Aorta (tissue), 5 donors: ENCODE data around the gene TUBB1. TPM values are rescaled to one million over a fixed set of nuclear protein-coding genes. Genes with fewer than 3 reads are reported as not detected.

Experiments
- ATAC-seq: fragments of 200-7000 bp; cut with Tn5 transposase; one replicate; pipeline ENCODE4 v1.9.1; 2022; ENCODE audit warnings: moderate library complexity; ENCODE audit not compliant: low FRiP score
- DNase-seq, 2 donors: peaks; one replicate each; pipeline ENCODE4 v3.0.0-alpha.2; 2020
- H3K27ac ChIP-seq, 2 donors: one replicate each; pipeline ENCODE4 v1.5.1; 2013; ENCODE audit warnings: low read length in 2 of 2, mild to moderate bottlenecking in 2 of 2, moderate library complexity in 2 of 2, control low read depth in 1 of 2, inconsistent platforms in 1 of 2, low read depth in 1 of 2
- H3K27me3 ChIP-seq, 2 donors: one replicate each; pipeline ENCODE4 v1.6.1; 2013; ENCODE audit warnings: control low read depth in 1 of 2, low read length in 1 of 2, mild to moderate bottlenecking in 1 of 2, moderate library complexity in 1 of 2; ENCODE audit not compliant: insufficient read depth in 2 of 2, control insufficient read depth in 1 of 2
- H3K36me3 ChIP-seq, 2 donors: one replicate each; pipeline ENCODE4 v1.6.1; 2013; ENCODE audit warnings: control low read depth in 1 of 2, low read length in 1 of 2, mild to moderate bottlenecking in 1 of 2; ENCODE audit not compliant: insufficient read depth in 2 of 2, control insufficient read depth in 1 of 2
- H3K4me1 ChIP-seq, 2 donors: one replicate each; pipeline ENCODE4 v1.6.1; 2013; ENCODE audit warnings: low read length in 2 of 2, control low read depth in 1 of 2, mild to moderate bottlenecking in 1 of 2, moderate library complexity in 1 of 2; ENCODE audit not compliant: insufficient read depth in 2 of 2, control insufficient read depth in 1 of 2
- H3K4me3 ChIP-seq, 2 donors: one replicate each; pipeline ENCODE4 v1.5.1; 2013; ENCODE audit warnings: low read length in 2 of 2, control low read depth in 1 of 2, mild to moderate bottlenecking in 1 of 2
- H3K9me3 ChIP-seq: one replicate; pipeline ENCODE4 v1.6.1; 2013; ENCODE audit warnings: mild to moderate bottlenecking, low read length; ENCODE audit not compliant: control insufficient read depth
- WGBS, 2 donors: extraction: QIAGEN DNeasy Blood & Tissue Kit; methylation state at CpG; one replicate each; pipeline ENCODE4 v1.1.7; 2013; 5-methylcytosine and 5-hydroxymethylcytosine counted together
- intact Hi-C, 2 donors: fragments of 100-400 bp; cut with DNase I; formaldehyde crosslinking; loops; one replicate each; pipeline versions ENCODE4 v1.14.2 to v1.15.0; 2022
- polyA plus RNA-seq, 2 donors: library from polyadenylated mRNA; stranded (reverse); fragments of 200-250 nt; gene quantifications; one replicate each; pipeline ENCODE4 v1.2.3, GENCODE V29; 2013
- total RNA-seq, 2 donors: library from RNA; stranded (reverse); fragmentation: NEBNext Ultra II Directional; extraction: Animal tissue kit (Norgen Biotek cat#: 25700); gene quantifications; one replicate each; pipeline ENCODE4 v1.2.1, GENCODE V29; 2021
- donor health status: healthy with polysubstance abuse.
- donor health status: Bipolar disorder and iron deficiency.
- donor health status: DM: no; HTN: no; CAD: no.
- donor health status: DM: no; HTN: no; CAD: no.
- donor health status: DM: yes; HTN: yes; CAD: no.

TUBB1 gene
- total and polyA plus RNA-seq, 4 donors, result 0.15 to 2.1 TPM; not detected in 2

DNA sequence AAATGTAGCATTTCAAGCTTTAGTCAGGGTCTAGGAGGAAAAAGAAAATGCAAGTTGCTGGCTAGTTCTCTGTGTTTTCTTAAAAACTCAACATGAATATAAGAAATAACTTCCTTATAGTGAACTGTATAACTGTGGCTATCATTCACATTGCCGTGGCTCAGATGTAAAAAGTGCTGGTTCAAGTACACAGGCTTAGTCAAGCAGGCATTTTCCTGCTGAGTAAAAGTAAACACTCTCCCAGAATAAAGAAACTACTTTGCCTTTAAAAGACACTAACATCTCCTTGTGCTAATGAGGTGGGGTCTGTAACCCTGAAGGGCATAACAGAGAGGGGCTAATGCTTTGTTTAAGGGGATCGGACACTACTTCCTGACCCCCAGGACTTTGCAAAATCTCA is 9.6 kb downstream of the TUBB1 start:
- intact Hi-C loops, result no loop called here
- H3K27ac ChIP-seq, result no peak overlapping the region
- H3K27me3 ChIP-seq, result no peaks in the 10 kb centered on the region
- H3K4me3 ChIP-seq, result no peak overlapping the region
- peaks cover 0 to 3% of the 10 kb centered on the region in 2 donors for H3K36me3 ChIP-seq
- ATAC-seq, result no peak
- no peaks in the 10 kb centered on the region for H3K9me3 ChIP-seq
- DNase-seq, result no peak
- peaks cover 0 to 5% of the 10 kb centered on the region in 2 donors for H3K4me1 ChIP-seq
- 32 to 33% methylated on average over 2 of the region's 2 CpGs for WGBS, 2 donors

DNA sequence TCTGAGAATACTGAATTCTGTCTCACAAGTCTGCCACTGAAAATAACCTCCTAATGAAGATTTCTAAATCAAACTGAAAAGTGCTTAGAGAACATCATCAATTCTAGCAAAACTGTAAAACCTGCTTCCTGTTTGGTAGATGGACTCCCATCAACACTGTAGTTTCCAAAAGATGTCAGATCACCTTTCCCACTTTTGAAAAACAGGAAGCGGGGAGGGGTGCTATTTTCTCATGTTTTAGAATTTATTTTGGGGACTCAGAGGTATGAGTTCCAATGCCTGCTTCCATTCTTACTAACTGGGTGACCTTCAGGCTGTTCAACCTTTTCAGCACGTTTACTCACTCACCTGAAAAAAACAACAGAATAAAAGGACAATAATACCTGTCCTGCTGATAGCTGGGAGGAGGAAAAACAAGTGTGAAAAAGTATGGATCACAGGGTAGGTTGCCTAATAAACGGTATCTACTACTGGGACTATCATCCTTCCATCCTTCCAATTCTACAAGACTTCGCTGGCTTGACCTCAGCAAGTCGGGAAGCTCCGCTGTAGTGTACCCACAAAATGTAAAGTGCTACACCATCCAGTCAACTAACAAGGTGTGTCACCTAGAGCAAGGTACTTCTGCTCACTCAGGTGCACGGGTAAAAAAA is 11.8 kb downstream of the TUBB1 start:
- no peaks in the 10 kb centered on the region for H3K9me3 ChIP-seq

DNA sequence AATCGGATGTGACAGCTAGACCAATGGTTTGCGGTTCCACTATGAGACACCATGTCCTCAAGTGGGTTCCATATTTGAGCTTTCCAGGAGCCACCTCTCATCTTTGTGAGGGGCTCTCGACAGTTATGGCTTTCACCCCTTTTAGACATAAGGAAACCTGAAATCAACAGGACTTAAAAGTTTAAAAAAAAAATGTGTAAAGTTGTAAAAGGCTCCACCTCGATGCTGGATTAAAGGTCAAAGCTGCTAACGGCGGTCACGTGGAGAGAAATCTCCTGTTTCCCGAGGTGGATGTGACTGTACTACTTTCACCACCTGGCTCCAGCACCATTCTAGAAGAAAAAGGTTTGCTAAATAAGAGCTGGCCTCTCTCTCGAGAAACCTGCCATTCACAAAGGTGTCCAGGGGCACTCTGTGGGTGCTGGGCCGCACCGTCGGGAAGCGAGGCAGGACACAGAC is 12.4 kb downstream of the TUBB1 start:
- intact Hi-C loops, result loop anchor here (5.0 kb wide), 2 partner anchors 34 to 139 kb away; no protein-coding TSS in a partner anchor

More for the DNA sequence above, 11.8 kb downstream of the TUBB1 start:
- ATAC-seq, result no peak
- intact Hi-C loops, result loop anchor here (5.0 kb wide), 2 partner anchors 34 to 139 kb away; no protein-coding TSS in a partner anchor
- no peak for DNase-seq
- Histone ChIP-seq H3K4me3 (peak overlapping the region; percentile 46 to 78), H3K4me1 (peaks cover 0 to 5% of the 10 kb centered on the region in 2 donors), H3K36me3 (peaks cover 3 to 6% of the 10 kb centered on the region in 2 donors), H3K27me3 (no peaks in the 10 kb centered on the region), H3K27ac (no peak overlapping the region)
- 74 to 76% methylated on average over 7 of the region's 7 CpGs for WGBS, 2 donors

GRCh38 chr20:59032023-59032712 is 12.9 kb downstream of the TUBB1 start, which contains the start of gene ATP5F1E:
ATP5F1E (minus strand) TSS chr20:59032335; CDS start chr20:59032251, 84 bp downstream.
- peaks cover 0 to 5% of the 10 kb centered on the region in 2 donors for H3K4me1 ChIP-seq
- WGBS, 2 donors, result 0% methylated on average over 86 of the region's 86 CpGs
- ATAC-seq (peak; percentile 100), DNase-seq (peak; percentile 98)
- intact Hi-C loops, result loop anchor here (5.0 kb wide), 2 partner anchors 35 to 140 kb away; no protein-coding TSS in a partner anchor
- H3K36me3 ChIP-seq, result peaks cover 6 to 8% of the 10 kb centered on the region in 2 donors
- H3K27ac ChIP-seq, result peak within 1 kb of the TSS; percentile 24 to 71
- H3K27me3 ChIP-seq, result no peaks in the 10 kb centered on the region
- H3K4me3 ChIP-seq, result peak within 1 kb of the TSS; percentile 52 to 78
- no peaks in the 10 kb centered on the region for H3K9me3 ChIP-seq

More for the DNA sequence above, 12.4 kb downstream of the TUBB1 start:
- Histone ChIP-seq H3K27me3 (no peaks in the 10 kb centered on the region), H3K9me3 (no peaks in the 10 kb centered on the region), H3K27ac (peak overlapping the region in 1 of 2 donors; percentile 38), H3K4me3 (peak overlapping the region; percentile 46 to 78), H3K36me3 (peaks cover 6% of the 10 kb centered on the region in 2 donors), H3K4me1 (peaks cover 0 to 5% of the 10 kb centered on the region in 2 donors)
- 19 to 21% methylated on average over 13 of the region's 13 CpGs for WGBS, 2 donors
- DNase-seq (no peak), ATAC-seq (no peak)

DNA sequence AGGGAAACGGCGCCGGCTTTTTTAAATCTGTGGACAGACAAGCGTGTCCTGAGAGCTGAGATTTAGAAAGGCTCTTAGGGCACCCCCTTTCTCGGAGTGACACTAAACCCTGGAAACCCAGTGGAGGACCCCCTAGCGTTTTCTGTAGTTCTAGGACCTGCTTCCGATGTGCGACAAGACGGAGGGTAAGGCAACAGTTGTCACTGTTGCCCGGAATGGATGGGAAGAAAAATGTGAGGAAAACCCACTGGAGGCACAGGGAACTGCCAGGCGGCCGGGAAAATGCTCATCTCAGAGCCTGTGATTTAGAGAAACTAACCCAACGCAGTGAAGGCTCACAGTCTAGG is 13.5 kb downstream of the TUBB1 start:
- Histone ChIP-seq H3K27me3 (no peaks in the 10 kb centered on the region), H3K4me3 (peak overlapping the region; percentile 52 to 63), H3K36me3 (peaks cover 8% of the 10 kb centered on the region in 2 donors), H3K27ac (peak overlapping the region; percentile 24 to 71), H3K4me1 (peaks cover 0 to 5% of the 10 kb centered on the region in 2 donors), H3K9me3 (no peaks in the 10 kb centered on the region)
- ATAC-seq, result peak; percentile 2
- 1% methylated on average over 13 of the region's 13 CpGs for WGBS, 2 donors
- DNase-seq, result no peak
- intact Hi-C loops, result loop anchor here (5.0 kb wide), 2 partner anchors 35 to 140 kb away; no protein-coding TSS in a partner anchor

GRCh38 chr20:59033093-59033492 is 13.9 kb downstream of the TUBB1 start:
- WGBS, 2 donors, result 98% methylated on average over 1 of the region's 1 CpG
- no peak for ATAC-seq

DNA sequence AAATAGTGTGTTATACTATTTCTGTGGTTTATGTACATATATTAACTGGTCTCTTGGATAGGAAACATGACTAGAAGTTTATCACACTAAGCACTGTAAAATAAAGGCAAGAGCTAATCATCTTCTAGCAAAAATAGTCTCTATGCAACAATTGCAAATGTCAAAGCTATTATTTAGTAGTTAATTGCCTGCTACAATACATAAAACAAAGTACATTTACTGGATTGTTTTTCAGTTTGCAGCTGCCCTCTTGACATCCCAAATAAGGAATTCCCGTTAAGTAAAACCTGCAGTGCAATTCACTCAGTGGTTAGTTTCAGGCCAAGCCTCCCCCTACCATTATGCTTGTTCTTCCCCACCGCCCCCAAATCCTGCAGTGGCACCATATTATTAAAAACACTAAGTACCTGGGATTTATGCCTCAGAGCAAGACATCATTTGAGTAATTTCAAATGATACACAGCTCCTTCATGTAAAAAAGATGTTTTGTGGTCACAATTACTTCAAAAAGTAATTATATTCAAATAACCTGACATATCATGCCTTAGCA is 14.5 kb downstream of the TUBB1 start:
- WGBS, 2 donors, result 90 to 92% methylated on average over 2 of the region's 2 CpGs
- no peak for ATAC-seq
- H3K4me1 ChIP-seq, result peaks cover 0 to 5% of the 10 kb centered on the region in 2 donors
- no peaks in the 10 kb centered on the region for H3K27me3 ChIP-seq
- no peak overlapping the region for H3K27ac ChIP-seq
- no peak overlapping the region for H3K4me3 ChIP-seq
- intact Hi-C loops, result loop anchor here (5.0 kb wide), 2 partner anchors 36 to 141 kb away; no protein-coding TSS in a partner anchor
- no peaks in the 10 kb centered on the region for H3K9me3 ChIP-seq
- DNase-seq, result no peak
- peaks cover 8% of the 10 kb centered on the region in 2 donors for H3K36me3 ChIP-seq

More at GRCh38 chr20:59033093-59033492, 13.9 kb downstream of the TUBB1 start:
- intact Hi-C loops, result loop anchor here (5.0 kb wide), 2 partner anchors 36 to 141 kb away; no protein-coding TSS in a partner anchor
- peaks cover 8% of the 10 kb centered on the region in 2 donors for H3K36me3 ChIP-seq
- DNase-seq, result no peak
- H3K27me3 ChIP-seq, result no peaks in the 10 kb centered on the region
- H3K4me1 ChIP-seq, result peaks cover 0 to 5% of the 10 kb centered on the region in 2 donors
- no peak overlapping the region for H3K27ac ChIP-seq
- no peaks in the 10 kb centered on the region for H3K9me3 ChIP-seq
- H3K4me3 ChIP-seq, result no peak overlapping the region

GRCh38 chr20:59035381-59035780 is 16.2 kb downstream of the TUBB1 start:
- Histone ChIP-seq H3K9me3 (no peaks in the 10 kb centered on the region), H3K36me3 (peaks cover 8% of the 10 kb centered on the region in 2 donors), H3K27me3 (no peaks in the 10 kb centered on the region), H3K4me3 (no peak overlapping the region), H3K27ac (no peak overlapping the region), H3K4me1 (no peaks in the 10 kb centered on the region)
- DNase-seq (no peak), ATAC-seq (no peak)
- intact Hi-C loops, result no loop called here
- 97 to 99% methylated on average over 3 of the region's 3 CpGs for WGBS, 2 donors
